Measurements from ENCODE around the gene CAB39. TPM values are rescaled to one million over a fixed set of nuclear protein-coding genes. Genes with fewer than 3 reads are reported as not detected.
A peak's percentile ranks its signal among the peaks of the same experiment; 100 is the strongest.
"Not testable (repeated sequence)": the region's sequence is repeated elsewhere in the genome, so short reads cannot be mapped to it uniquely, and the experiment has no call there.

The CAB39 gene
- total and polyA plus RNA-seq, 2 experiments from 2014 or later, result 18.7 to 67.5 TPM

GRCh38 chr2:230702457-230702856, 10.2 kb upstream of the CAB39 start:
- H3K36me3 Mint-ChIP-seq (ENCODE audit: low read depth); H3K27me3 Mint-ChIP-seq (ENCODE audit: insufficient read depth, low read depth, poor library complexity); ATAC-seq: not testable (repeated sequence)

GRCh38 chr2:230703514-230703913, 9.1 kb upstream of the CAB39 start:
- Histone ChIP-seq H2AFZ (peak overlapping the region; percentile 56; the same call in 1 of the 2 replicates), H3K27me3 (ENCODE audit: insufficient read depth) (no peaks in the 10 kb centered on the region), H3K9me2 (ENCODE audit: insufficient read depth) (no peaks in the 10 kb centered on the region), H3K36me3 (ENCODE audit: insufficient read depth) (no peaks in the 10 kb centered on the region), H3F3A (replicated peaks; ENCODE audit: low read depth) (no peaks in the 10 kb centered on the region), H3K27ac (ENCODE audit: low read depth) (no peak overlapping the region), H3K79me2 (replicated peaks; ENCODE audit: insufficient read depth) (no peaks in the 10 kb centered on the region), H3K4me3 (no peak overlapping the region), H3K4me1 (ENCODE audit: insufficient read depth) (no peaks in the 10 kb centered on the region), H4K20me1 (replicated peaks; ENCODE audit: insufficient read depth) (no peaks in the 10 kb centered on the region), H3K4me2 (no peak overlapping the region)
- Mint-ChIP-seq H3K4me3 (no peak overlapping the region), H3K4me1 (no peaks in the 10 kb centered on the region; the same call in 2 of the 3 replicates), H3K9me3 (no peaks in the 10 kb centered on the region), H3K27me3 (ENCODE audit: insufficient read depth, low read depth, poor library complexity) (peaks cover 3% of the 10 kb centered on the region), H3K36me3 (ENCODE audit: low read depth) (no peaks in the 10 kb centered on the region), H3K27ac (no peak overlapping the region)
- ATAC-seq (no peak), DNase-seq (ENCODE audit: low spot score) (no peak)
- no peak for TF ChIP-seq REST (IDR thresholded peaks at IDR 0.05; ENCODE audit: unreplicated experiment)
- TF ChIP-seq ZNF462 (CRISPR knock-in tag; IDR thresholded peaks at IDR 0.05), result no peak
- no peak for TF ChIP-seq JUNB (IDR thresholded peaks at IDR 0.05; ENCODE audit: unreplicated experiment)
- TF ChIP-seq ZNF331 (CRISPR knock-in tag; IDR thresholded peaks at IDR 0.05; ENCODE audit: low read depth), result no peak
- TF ChIP-seq CTCF (conservative IDR thresholded peaks at IDR 0.05; ENCODE audit: low read depth in 2 of 2), result no peak
- TF ChIP-seq NANOG (IDR thresholded peaks at IDR 0.05; ENCODE audit: borderline replicate concordance), result no peak
- no peak for TF ChIP-seq POLR2AphosphoS5 (IDR thresholded peaks at IDR 0.05; ENCODE audit: low read depth)
- TF ChIP-seq EZH2phosphoT487 (IDR thresholded peaks at IDR 0.05; ENCODE audit: unreplicated experiment), result no peak
- no peak for TF ChIP-seq CREB1 (CRISPR knock-in tag; IDR thresholded peaks at IDR 0.05; ENCODE audit: low read depth)
- no peak for TF ChIP-seq STAT1 (IDR thresholded peaks at IDR 0.05; ENCODE audit: unreplicated experiment)
- TF ChIP-seq ZNF114 (CRISPR knock-in tag; IDR thresholded peaks at IDR 0.05), result no peak

More at GRCh38 chr2:230702457-230702856, 10.2 kb upstream of the CAB39 start:
- H3K79me2 ChIP-seq (replicated peaks; ENCODE audit: insufficient read depth); H3K4me2 ChIP-seq; H3K4me1 Mint-ChIP-seq; H3K9me3 Mint-ChIP-seq; H3K4me1 ChIP-seq (ENCODE audit: insufficient read depth); H4K20me1 ChIP-seq (replicated peaks; ENCODE audit: insufficient read depth); H3K27ac Mint-ChIP-seq; H3K36me3 ChIP-seq (ENCODE audit: insufficient read depth); H3K9me2 ChIP-seq (ENCODE audit: insufficient read depth); H3K4me3 Mint-ChIP-seq; H3K4me3 ChIP-seq; H3K27ac ChIP-seq (ENCODE audit: low read depth); DNase-seq (ENCODE audit: low spot score); H3K27me3 ChIP-seq (ENCODE audit: insufficient read depth); H3F3A ChIP-seq (replicated peaks; ENCODE audit: low read depth); H2AFZ ChIP-seq: not testable (repeated sequence)
